LNCaP clone FGC (cell line): ENCODE results near the gene RASGRP4.
"Not testable (repeated sequence)": the region's sequence is repeated elsewhere in the genome, so short reads cannot be mapped to it uniquely, and the experiment has no call there.

ENCODE experiments used
- DNase-seq: peaks from one replicate; pipeline ENCODE4 v3.0.0-alpha.2; 2011; ENCODE audit warnings: low read depth
- H3K4me3 ChIP-seq: 2 replicates; pipeline ENCODE4 v1.5.1; 2011; ENCODE audit warnings: mild to moderate bottlenecking, low read depth, low read length, control low read depth
- CTCF ChIP-seq: IDR thresholded peaks from 2 replicates; pipeline ENCODE4 v1.5.1; 2012; ENCODE audit warnings: mild to moderate bottlenecking; ENCODE audit not compliant: control insufficient read depth, insufficient read depth; ENCODE audit errors: extremely low read depth

Gene RASGRP4

GRCh38 chr19:38429055-38429810 is 3.2 kb upstream of the RASGRP4 start:
- H3K4me3 ChIP-seq: no peak overlapping the region
- TF ChIP-seq CTCF: no peak
- DNase-seq: no peak

- DNase-seq, H3K4me3 ChIP-seq: not testable (repeated sequence)
Measured at GRCh38 chr19:38427035-38427677, 1.1 kb upstream of the RASGRP4 start.

- no peak for TF ChIP-seq CTCF
- H3K4me3 ChIP-seq: no peak overlapping the region
- no peak for DNase-seq
Measured at GRCh38 chr19:38425222-38425809, 703 bp downstream of the RASGRP4 start.

- DNase-seq: no peak
- H3K4me3 ChIP-seq: no peak overlapping the region
- no peak for TF ChIP-seq CTCF
Measured at GRCh38 chr19:38424272-38424671, 1.7 kb downstream of the RASGRP4 start.

GRCh38 chr19:38422438-38422837 is 3.6 kb downstream of the RASGRP4 start:
- no peak for DNase-seq
- no peak for TF ChIP-seq CTCF
- no peak overlapping the region for H3K4me3 ChIP-seq

GRCh38 chr19:38421856-38422255 is 4.2 kb downstream of the RASGRP4 start:
- H3K4me3 ChIP-seq: no peak overlapping the region
- DNase-seq: no peak
- no peak for TF ChIP-seq CTCF

GRCh38 chr19:38420935-38421334 is 5.1 kb downstream of the RASGRP4 start:
- H3K4me3 ChIP-seq: no peak overlapping the region
- TF ChIP-seq CTCF: no peak
- DNase-seq: no peak
